Keratinocyte (primary cell): Measurements from ENCODE around the gene LYPD5.

Experiments
- EZH2 ChIP-seq: IDR thresholded peaks from one replicate; pipeline ENCODE4 v1.6.1; 2012; ENCODE audit warnings: inconsistent platforms, mild to moderate bottlenecking, low read length, moderate library complexity
- TF ChIP-seq, protein P1 (sequence below), 3 experiments: IDR thresholded peaks in 1 of 3; conservative IDR thresholded peaks in 1 of 3; optimal IDR thresholded peaks in 1 of 3; 2 replicates in 2 of 3; 3 replicates in 1 of 3; pipeline versions ENCODE3 to v1.5.1; 2011; ENCODE audit warnings: low read length in 3 of 3, mild to moderate bottlenecking in 3 of 3, moderate library complexity in 2 of 3, control low read depth in 1 of 3, inconsistent platforms in 1 of 3; ENCODE audit not compliant: insufficient read depth in 2 of 3; ENCODE audit errors: extremely low read depth in 1 of 3

DNA sequence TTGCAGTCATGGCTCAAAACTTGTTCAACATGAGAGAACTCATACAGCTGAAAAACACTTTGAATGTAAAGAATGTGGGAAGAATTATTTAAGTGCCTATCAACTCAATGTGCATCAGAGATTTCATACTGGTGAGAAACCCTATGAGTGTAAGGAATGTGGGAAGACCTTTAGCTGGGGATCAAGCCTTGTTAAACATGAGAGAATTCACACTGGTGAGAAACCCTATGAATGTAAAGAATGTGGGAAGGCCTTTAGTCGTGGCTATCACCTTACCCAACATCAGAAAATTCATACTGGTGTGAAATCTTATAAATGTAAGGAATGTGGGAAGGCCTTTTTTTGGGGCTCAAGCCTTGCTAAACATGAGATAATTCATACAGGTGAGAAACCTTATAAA lies 45.0 kb upstream of the LYPD5 start:
- TF ChIP-seq, protein P1, sequence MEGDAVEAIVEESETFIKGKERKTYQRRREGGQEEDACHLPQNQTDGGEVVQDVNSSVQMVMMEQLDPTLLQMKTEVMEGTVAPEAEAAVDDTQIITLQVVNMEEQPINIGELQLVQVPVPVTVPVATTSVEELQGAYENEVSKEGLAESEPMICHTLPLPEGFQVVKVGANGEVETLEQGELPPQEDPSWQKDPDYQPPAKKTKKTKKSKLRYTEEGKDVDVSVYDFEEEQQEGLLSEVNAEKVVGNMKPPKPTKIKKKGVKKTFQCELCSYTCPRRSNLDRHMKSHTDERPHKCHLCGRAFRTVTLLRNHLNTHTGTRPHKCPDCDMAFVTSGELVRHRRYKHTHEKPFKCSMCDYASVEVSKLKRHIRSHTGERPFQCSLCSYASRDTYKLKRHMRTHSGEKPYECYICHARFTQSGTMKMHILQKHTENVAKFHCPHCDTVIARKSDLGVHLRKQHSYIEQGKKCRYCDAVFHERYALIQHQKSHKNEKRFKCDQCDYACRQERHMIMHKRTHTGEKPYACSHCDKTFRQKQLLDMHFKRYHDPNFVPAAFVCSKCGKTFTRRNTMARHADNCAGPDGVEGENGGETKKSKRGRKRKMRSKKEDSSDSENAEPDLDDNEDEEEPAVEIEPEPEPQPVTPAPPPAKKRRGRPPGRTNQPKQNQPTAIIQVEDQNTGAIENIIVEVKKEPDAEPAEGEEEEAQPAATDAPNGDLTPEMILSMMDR (optimal IDR thresholded peaks at IDR 0.05 in 1 of 3, IDR thresholded peaks at IDR 0.05 in 1 of 3, conservative IDR thresholded peaks at IDR 0.05 in 1 of 3; ENCODE audit: extremely low read depth in 1 of 3, insufficient read depth in 2 of 3, low read length in 3 of 3): no peak
- no peak for TF ChIP-seq EZH2
